ENCODE data around the gene SERINC5.

SERINC5 gene

DNA sequence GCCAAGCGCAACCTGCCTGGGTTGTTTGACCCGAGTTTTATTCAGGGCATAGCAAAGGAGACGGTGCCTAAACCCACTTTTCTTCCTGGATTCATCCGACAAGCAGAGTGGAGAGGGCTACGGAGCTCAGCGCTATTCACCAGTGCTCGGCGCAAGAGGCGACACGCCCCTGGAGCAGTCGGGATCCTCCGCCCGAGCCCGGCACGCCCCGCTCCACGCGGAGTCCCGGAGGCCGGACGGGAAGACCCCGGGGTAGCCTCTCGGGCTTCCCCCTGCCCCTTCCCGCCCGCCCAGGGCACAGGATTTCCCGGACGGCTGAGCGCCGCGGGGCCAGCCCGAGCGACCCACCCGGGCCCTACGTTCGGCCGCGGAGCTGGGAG lies 427 bp downstream of the SERINC5 start:
- in situ Hi-C loops (cut with MboI; ENCODE audit: low sequenced_read_pairs), result no loop called here

DNA sequence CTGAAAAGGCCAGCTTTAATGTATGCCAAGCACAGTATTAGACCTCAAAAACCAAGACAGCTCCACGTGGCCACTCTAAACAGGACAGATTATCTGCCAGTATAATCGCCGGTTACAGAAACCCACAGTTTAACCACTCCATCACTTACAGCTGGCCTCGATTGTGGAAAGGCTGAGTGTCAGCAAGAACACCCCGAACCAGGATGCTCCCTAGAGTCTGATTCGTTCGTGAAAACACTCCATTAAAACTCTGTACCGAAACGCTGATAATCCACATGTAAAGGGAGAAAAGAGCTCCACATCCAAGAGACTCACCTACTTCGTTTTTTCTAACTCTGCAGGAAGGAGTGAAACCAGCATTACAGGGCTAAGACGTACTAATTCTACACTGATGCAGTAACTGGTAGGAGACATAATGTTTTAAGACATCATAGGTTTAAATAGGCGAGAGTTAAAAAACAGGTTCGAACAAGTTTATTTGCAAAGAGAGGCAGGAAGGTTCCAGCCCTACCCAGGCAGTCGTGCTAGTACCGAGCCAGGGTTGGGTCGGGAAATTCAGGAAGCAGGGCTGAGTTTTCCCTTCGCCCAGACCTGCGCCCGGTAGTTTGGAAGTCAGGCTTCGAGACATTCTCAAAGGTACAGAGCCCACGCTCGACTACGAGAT lies 949 bp downstream of the SERINC5 start:
- in situ Hi-C loops (cut with MboI; ENCODE audit: low sequenced_read_pairs), result no loop called here

GRCh38 chr5:80251636-80252035 lies 4.2 kb downstream of the SERINC5 start:
- in situ Hi-C loops (cut with MboI; ENCODE audit: low sequenced_read_pairs), result no loop called here

DNA sequence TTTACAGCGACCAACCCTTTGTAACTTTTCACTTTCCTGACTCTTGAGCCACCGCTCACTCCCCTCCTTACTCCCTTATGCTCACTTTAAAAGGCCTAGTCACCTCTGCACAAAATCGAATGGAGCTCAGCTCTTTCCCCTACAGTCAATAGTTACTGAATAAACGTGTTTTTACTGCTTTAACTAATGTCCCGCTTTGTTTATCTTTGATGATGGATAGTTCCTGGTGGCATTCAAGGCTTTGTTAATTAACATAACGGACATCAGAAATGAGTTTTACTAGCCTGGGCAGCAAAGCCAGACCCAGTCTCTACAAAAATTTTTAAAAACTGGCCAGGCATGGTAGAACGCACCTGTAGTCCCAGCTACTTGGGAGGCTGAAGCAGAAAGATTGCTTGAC lies 5.0 kb downstream of the SERINC5 start:
- in situ Hi-C loops (cut with MboI; ENCODE audit: low sequenced_read_pairs), result no loop called here

DNA sequence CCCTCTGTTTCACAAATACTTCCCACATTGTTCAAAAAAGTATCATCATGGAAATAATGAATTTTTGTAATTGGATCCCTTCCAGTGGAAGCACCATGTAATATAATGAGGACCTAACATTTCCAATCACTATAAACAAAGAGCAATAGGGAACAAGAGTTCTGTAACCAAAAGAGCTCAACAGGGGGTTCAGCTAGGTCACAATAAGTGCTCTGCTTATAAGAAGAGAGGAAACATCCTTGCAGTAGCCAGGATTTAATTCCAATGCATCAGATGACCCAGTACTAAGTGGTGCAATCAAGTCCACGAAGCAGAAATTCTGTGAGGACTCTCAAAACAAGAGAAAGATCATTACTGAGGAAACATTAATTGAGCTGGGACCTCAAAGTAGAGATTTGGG lies 5.9 kb downstream of the SERINC5 start:
- in situ Hi-C loops (cut with MboI; ENCODE audit: low sequenced_read_pairs), result no loop called here

DNA sequence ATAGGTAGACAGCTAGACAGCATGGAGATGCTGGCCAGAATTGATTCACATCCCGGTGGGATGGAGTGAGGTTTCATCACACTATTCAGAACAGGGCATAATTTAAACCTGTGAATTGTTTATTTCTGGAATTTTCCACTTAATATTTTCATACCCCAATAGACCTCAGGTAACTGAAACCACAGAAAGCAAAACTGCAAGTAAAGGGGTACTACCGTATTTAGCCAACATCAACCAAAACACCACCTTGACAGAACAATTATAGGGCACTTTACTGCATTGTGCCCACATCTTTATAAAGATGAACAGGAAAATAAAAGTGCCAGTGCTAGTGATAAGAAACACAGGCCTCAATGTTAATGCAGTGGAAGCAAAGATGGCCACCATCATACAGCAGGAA lies 7.5 kb downstream of the SERINC5 start:
- in situ Hi-C loops (cut with MboI; ENCODE audit: low sequenced_read_pairs), result no loop called here

DNA sequence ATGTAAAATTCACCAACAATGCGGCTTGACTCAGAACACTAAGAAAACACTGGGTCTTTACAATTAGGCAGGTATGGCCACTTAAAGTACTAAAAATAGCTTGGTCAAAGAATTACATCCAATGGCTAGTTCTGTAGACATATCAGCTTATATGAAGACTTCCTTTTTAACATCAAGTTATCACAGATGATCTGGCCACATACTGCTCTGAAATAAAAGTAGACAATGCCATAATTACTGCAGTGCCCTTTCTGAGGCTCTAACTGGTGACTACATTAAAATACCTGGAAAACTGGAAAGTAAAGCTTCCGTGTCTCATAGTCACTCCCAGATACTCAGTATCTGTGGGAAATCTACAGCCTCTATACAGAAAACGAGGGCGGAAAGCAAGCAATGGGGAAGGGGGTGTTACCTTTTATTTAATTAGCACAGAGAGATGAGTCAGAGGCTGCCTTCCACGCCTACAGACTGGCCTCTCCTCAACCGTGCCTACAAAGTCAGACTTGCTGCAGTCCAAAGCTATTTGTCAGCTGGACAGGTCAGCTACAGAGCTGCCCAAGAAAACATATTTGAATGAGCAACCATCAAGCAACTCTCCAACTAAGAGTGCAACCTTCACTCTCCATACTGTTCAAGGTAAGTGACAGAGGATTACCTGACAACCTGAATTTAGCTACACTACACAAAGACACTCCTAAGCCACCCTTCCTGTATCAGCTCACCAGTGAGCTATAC lies 8.7 kb downstream of the SERINC5 start:
- in situ Hi-C loops (cut with MboI; ENCODE audit: low sequenced_read_pairs), result no loop called here

DNA sequence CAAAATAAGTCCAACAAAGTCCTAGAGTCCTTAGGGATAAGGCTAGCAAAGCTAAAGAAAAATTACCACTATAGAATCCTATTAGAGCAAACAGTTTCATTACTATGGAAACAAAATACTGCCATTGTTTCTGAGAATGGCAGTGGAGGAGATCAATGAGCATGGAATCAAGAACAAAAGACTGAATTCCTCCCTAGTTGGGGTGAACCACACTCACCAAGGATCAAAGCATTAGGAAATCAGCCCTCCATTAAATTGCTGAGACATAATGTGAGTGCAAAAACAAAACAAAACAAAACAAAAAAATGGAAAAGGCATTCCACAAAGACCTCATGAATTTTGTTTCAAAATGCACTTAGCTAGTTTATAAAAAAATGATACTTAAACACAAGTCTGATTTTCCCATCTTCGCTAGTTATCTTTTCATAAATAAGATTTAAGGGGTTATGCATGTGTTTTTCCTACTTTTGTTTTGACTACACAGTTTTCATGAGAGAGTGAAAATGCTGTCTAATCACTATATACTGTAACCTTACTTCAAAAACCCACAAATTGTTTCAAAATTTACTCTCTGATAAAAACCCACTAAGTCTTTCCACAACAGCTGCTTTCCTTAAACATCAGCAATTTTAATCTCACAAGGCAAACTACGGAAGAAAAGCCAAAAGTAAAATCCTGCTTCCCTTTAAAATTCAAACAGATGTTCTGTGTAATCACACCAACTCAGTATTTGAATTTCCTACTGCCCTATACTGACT lies 9.7 kb downstream of the SERINC5 start:
- in situ Hi-C loops (cut with MboI; ENCODE audit: low sequenced_read_pairs), result no loop called here

- in situ Hi-C loops (cut with MboI; ENCODE audit: low sequenced_read_pairs), result no loop called here
Observed at GRCh38 chr5:80243567-80243966, 12.3 kb downstream of the SERINC5 start.

DNA sequence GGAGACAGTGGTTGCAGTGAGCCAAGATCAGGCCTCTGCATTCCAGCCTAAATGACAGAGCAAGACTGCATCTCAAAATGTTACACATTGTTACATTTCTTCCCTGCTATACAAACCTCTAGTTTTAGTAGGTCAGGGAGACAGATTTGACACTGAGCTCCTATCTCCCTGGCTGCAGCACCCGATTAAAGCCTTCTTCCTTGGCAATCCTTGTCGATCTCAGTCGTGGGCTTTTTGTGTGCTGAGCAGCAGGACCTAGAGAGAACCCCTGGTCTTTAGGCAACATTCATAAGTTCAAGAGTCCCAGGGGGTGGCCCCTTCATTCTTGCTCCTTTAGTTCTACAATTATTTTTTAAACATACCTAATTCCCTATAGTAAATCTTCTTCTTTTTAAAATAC lies 13.0 kb downstream of the SERINC5 start:
- in situ Hi-C loops (cut with MboI; ENCODE audit: low sequenced_read_pairs), result no loop called here

- in situ Hi-C loops (cut with MboI; ENCODE audit: low sequenced_read_pairs), result no loop called here
Observed at GRCh38 chr5:80240368-80240986, 15.4 kb downstream of the SERINC5 start.

DNA sequence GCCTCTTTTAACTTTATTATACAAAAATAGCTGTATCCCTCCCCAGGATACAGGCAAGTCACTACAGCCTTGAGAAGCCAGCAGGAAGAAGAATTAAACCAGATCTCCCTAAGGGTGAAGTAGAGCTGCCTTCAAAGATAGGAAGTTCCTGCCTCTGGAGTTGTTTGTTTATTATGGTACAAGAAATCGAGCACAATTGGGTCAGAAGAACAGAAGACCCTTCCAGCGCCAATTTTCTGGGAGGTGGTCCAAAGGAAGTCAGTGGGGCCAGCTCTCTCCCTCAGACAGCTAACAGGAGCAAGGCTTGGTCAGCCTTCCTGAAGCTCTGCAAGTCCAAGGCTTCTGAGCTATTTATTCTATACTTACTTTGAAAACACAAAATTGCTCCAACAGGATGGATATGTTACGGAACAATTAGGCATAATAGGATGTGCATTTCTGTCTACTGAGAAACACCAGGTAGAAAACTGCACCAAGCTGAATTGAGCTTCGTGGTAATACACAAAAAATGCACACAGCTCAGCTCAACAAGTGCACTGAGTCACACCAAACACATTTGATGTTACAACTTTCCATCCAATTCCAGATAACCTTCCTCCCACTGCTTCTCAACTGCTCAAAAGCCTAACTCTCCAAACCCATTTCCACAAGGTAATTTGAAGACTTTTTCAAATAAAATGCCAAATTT lies 16.0 kb downstream of the SERINC5 start:
- in situ Hi-C loops (cut with MboI; ENCODE audit: low sequenced_read_pairs), result no loop called here

- in situ Hi-C loops (cut with MboI; ENCODE audit: low sequenced_read_pairs), result no loop called here
Observed at GRCh38 chr5:80238778-80239679, 16.8 kb downstream of the SERINC5 start.

- in situ Hi-C loops (cut with MboI; ENCODE audit: low sequenced_read_pairs), result no loop called here
Observed at GRCh38 chr5:80238097-80238496, 17.8 kb downstream of the SERINC5 start.

DNA sequence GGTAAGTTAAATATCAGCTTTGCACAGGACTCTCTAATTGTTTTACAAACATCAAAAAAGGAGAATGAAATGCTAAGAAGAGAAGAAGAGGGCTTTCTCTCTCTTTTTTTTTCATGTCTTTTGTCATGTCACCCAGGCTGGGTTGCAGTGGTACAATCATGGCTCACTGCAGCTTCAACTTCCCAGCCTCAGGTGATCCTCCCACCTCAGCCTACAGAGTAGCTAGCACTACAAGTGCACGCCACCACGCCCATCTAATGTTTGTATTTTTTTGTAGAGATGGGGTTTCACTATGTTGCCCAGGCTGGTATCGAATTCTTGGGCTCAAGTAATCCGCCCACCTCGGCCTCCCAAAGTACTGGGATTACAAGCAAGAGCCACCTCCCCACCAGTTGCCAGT lies 18.6 kb downstream of the SERINC5 start:
- in situ Hi-C loops (cut with MboI; ENCODE audit: low sequenced_read_pairs), result no loop called here

- in situ Hi-C loops (cut with MboI; ENCODE audit: low sequenced_read_pairs), result no loop called here
Observed at GRCh38 chr5:80234116-80234948, 21.5 kb downstream of the SERINC5 start.

GRCh38 chr5:80231693-80232092 lies 24.2 kb downstream of the SERINC5 start:
- in situ Hi-C loops (cut with MboI; ENCODE audit: low sequenced_read_pairs), result no loop called here

GRCh38 chr5:80231243-80231642 lies 24.6 kb downstream of the SERINC5 start:
- in situ Hi-C loops (cut with MboI; ENCODE audit: low sequenced_read_pairs), result no loop called here

All from hTERT RPE-1 (cell line).